NT2/D1 (cell line): ENCODE measurements around the gene ZFHX3.

ENCODE experiments used
- SUZ12 ChIP-seq: IDR thresholded peaks from 2 replicates; pipeline ENCODE4 v1.6.1; 2011; ENCODE audit not compliant: insufficient read length, insufficient read depth; ENCODE audit errors: extremely low read depth
- YY1 ChIP-seq: IDR thresholded peaks from 2 replicates; pipeline ENCODE4 v1.6.1; 2011; ENCODE audit not compliant: insufficient read length, insufficient read depth
- ZNF274 ChIP-seq: IDR thresholded peaks from 2 replicates; pipeline ENCODE4 v1.6.1; 2011; ENCODE audit warnings: mild to moderate bottlenecking, low read depth, low read length

GRCh38 chr16:73031984-73032383 is 15.9 kb downstream of the ZFHX3 start:
- TF ChIP-seq ZNF274 (no peak), YY1 (no peak), SUZ12 (no peak)
